Adrenal gland (tissue), 5 donors: ENCODE results near the gene IL1RL2.

Source experiments
- POLR2A ChIP-seq, 2 donors: fragments of 450-650 bp; IDR thresholded peaks; one replicate each; pipeline ENCODE4 v1.6.1; 2017; ENCODE audit warnings: antibody characterized with exemption in 2 of 2, mild to moderate bottlenecking in 2 of 2, moderate library complexity in 1 of 2
- TF ChIP-seq, protein P1 (sequence below), 6 experiments: fragments of 450-650 bp in 4 of 6; fragments of 200-600 bp in 2 of 6; sonication (generic) in 1 of 6; IDR thresholded peaks; 1 replicate in 5 of 6; 2 replicates in 1 of 6; pipeline versions ENCODE4 v1.5.1 to v1.8.0; 2016 to 2021; ENCODE audit warnings: antibody characterized with exemption in 6 of 6, mild to moderate bottlenecking in 2 of 6, moderate library complexity in 1 of 6
- donor health status: DM: no; HTN: no; CAD: no.

DNA sequence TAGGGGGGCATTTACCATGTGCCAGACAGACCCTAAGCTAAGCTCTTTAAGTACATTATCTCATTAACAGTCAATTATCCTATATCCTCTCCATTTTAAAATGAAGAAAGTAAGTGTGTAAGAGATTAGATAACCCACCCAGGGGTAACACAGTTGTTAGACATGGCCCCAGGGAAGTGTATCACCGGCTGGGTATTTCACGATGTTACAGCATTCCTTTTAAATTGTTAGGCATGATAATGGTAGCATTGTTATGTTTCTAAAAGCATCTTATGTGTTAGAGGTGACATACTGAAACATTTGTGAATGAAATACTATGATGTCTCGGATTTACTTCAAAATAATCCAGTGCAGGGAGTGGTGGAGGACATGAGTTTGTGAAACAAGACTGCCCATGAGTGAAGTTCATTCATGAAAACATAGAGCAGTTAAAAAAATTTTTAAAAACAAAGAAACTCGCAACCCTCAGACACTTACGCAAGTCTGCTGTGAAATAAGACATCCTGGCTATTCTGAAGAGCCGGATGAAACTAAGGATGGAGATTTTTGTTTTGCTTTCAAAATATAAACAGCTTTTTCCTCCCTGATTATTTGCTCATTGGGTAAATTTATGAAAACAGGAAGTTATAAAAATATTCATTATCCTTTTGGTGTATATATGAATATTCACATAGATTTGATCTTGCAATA, 54.9 kb downstream of the IL1RL2 start:
- TF ChIP-seq, protein P1, sequence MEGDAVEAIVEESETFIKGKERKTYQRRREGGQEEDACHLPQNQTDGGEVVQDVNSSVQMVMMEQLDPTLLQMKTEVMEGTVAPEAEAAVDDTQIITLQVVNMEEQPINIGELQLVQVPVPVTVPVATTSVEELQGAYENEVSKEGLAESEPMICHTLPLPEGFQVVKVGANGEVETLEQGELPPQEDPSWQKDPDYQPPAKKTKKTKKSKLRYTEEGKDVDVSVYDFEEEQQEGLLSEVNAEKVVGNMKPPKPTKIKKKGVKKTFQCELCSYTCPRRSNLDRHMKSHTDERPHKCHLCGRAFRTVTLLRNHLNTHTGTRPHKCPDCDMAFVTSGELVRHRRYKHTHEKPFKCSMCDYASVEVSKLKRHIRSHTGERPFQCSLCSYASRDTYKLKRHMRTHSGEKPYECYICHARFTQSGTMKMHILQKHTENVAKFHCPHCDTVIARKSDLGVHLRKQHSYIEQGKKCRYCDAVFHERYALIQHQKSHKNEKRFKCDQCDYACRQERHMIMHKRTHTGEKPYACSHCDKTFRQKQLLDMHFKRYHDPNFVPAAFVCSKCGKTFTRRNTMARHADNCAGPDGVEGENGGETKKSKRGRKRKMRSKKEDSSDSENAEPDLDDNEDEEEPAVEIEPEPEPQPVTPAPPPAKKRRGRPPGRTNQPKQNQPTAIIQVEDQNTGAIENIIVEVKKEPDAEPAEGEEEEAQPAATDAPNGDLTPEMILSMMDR (IDR thresholded peaks at IDR 0.05) = no peak
- no peak for TF ChIP-seq POLR2A (IDR thresholded peaks at IDR 0.05)
